Fibroblast of villous mesenchyme (primary cell): Measurements from ENCODE around the gene HCRTR1. TPM values are rescaled to one million over a fixed set of nuclear protein-coding genes. Genes with fewer than 3 reads are reported as not detected.

Experiments used
- DNase-seq: peaks from one replicate; pipeline ENCODE4 v3.0.0-alpha.2; 2010; ENCODE audit warnings: low read depth
- H3K4me3 ChIP-seq: 2 replicates; pipeline ENCODE4 v1.5.1; 2011; ENCODE audit warnings: low read depth, mild to moderate bottlenecking, low read length
- CTCF ChIP-seq: IDR thresholded peaks from 2 replicates; pipeline ENCODE4 v1.5.1; 2012; ENCODE audit warnings: low read depth, mild to moderate bottlenecking, low read length; ENCODE audit not compliant: insufficient read depth
- total RNA-seq: library from RNA; depleted of rRNA; stranded (reverse); fragments of >200 nt; gene quantifications from 2 replicates; pipeline ENCODE4 v1.2.3, GENCODE V29; 2012

Gene HCRTR1
- total RNA-seq, 1 donor = under 0.01 TPM

GRCh38 chr1:31671147-31671546, 53.7 kb downstream of the HCRTR1 start:
- no peak for DNase-seq
- no peak for TF ChIP-seq CTCF
- H3K4me3 ChIP-seq = no peak overlapping the region

GRCh38 chr1:31671561-31672201, 54.2 kb downstream of the HCRTR1 start:
- DNase-seq = no peak
- no peak for TF ChIP-seq CTCF
- no peak overlapping the region for H3K4me3 ChIP-seq

- no peak for TF ChIP-seq CTCF
- DNase-seq = no peak
Measured at GRCh38 chr1:31672986-31673385, 55.5 kb downstream of the HCRTR1 start.

GRCh38 chr1:31673433-31673832, 55.9 kb downstream of the HCRTR1 start:
- no peak for DNase-seq
- TF ChIP-seq CTCF = no peak
- no peak overlapping the region for H3K4me3 ChIP-seq

More at GRCh38 chr1:31672986-31673385, 55.5 kb downstream of the HCRTR1 start:
- no peak overlapping the region for H3K4me3 ChIP-seq

- H3K4me3 ChIP-seq = no peak overlapping the region
- DNase-seq = no peak
- no peak for TF ChIP-seq CTCF
Measured at GRCh38 chr1:31674626-31675025, 57.1 kb downstream of the HCRTR1 start.

GRCh38 chr1:31675161-31675560, 57.7 kb downstream of the HCRTR1 start:
- no peak overlapping the region for H3K4me3 ChIP-seq
- no peak for DNase-seq
- no peak for TF ChIP-seq CTCF

- TF ChIP-seq CTCF = no peak
- H3K4me3 ChIP-seq = no peak overlapping the region
- DNase-seq = no peak
Measured at GRCh38 chr1:31675756-31676155, 58.3 kb downstream of the HCRTR1 start.
